GM19397 (cell line): Measurements from ENCODE around the gene ADAM15.

ENCODE experiments used
- ATAC-seq: cut with Tn5 transposase; IDR thresholded peaks from one replicate; pipeline ENCODE4 v1.9.1; 2021; ENCODE audit warnings: mild to moderate bottlenecking, moderate library complexity; ENCODE audit not compliant: unreplicated experiment

Gene ADAM15

GRCh38 chr1:155070158-155070621 is 19.1 kb downstream of the ADAM15 start:
- no peak for ATAC-seq

- peak; percentile 80 for ATAC-seq
These were observed 19.8 kb downstream of the ADAM15 start for GRCh38 chr1:155070721-155071569.

- no peak for ATAC-seq
These were observed 20.6 kb downstream of the ADAM15 start for GRCh38 chr1:155071701-155072100.

- no peak for ATAC-seq
These were observed 21.6 kb downstream of the ADAM15 start for GRCh38 chr1:155072531-155073289.

- no peak for ATAC-seq
These were observed 22.5 kb downstream of the ADAM15 start for GRCh38 chr1:155073377-155074242.

GRCh38 chr1:155075535-155075934 is 24.4 kb downstream of the ADAM15 start:
- ATAC-seq: no peak

- ATAC-seq: no peak
These were observed 25.3 kb downstream of the ADAM15 start for GRCh38 chr1:155076371-155076770.

GRCh38 chr1:155077346-155077745 is 26.2 kb downstream of the ADAM15 start:
- ATAC-seq: no peak

GRCh38 chr1:155077758-155078445 is 26.8 kb downstream of the ADAM15 start:
- ATAC-seq: no peak

- no peak for ATAC-seq
These were observed 27.5 kb downstream of the ADAM15 start, which contains the start of gene EFNA3 for GRCh38 chr1:155078469-155079209. EFNA3 (plus strand) TSS chr1:155078837; CDS start chr1:155078942, 105 bp downstream.

- ATAC-seq: no peak
These were observed 28.0 kb downstream of the ADAM15 start for GRCh38 chr1:155079210-155079486.

- ATAC-seq: no peak
These were observed 28.6 kb downstream of the ADAM15 start for GRCh38 chr1:155079487-155080311.

GRCh38 chr1:155080312-155081228 is 29.5 kb downstream of the ADAM15 start:
- ATAC-seq: no peak

GRCh38 chr1:155081472-155082300 is 30.6 kb downstream of the ADAM15 start:
- no peak for ATAC-seq

- no peak for ATAC-seq
These were observed 31.4 kb downstream of the ADAM15 start for GRCh38 chr1:155082301-155083051.

- no peak for ATAC-seq
These were observed 32.0 kb downstream of the ADAM15 start for GRCh38 chr1:155083052-155083541.
